HG03460 (cell line): ENCODE results near the gene ADK.
"Not testable (repeated sequence)": the region's sequence is repeated elsewhere in the genome, so short reads cannot be mapped to it uniquely, and the experiment has no call there.

Experiments used
- ATAC-seq: cut with Tn5 transposase; IDR thresholded peaks from one replicate; pipeline ENCODE4 v1.9.1; 2021; ENCODE audit not compliant: unreplicated experiment

ADK gene

GRCh38 chr10:74178042-74178791 is 27.2 kb downstream of the ADK start:
- no peak for ATAC-seq

GRCh38 chr10:74179111-74179710 is 28.2 kb downstream of the ADK start:
- ATAC-seq, result no peak

GRCh38 chr10:74186678-74187077 is 35.7 kb downstream of the ADK start:
- ATAC-seq, result no peak

DNA sequence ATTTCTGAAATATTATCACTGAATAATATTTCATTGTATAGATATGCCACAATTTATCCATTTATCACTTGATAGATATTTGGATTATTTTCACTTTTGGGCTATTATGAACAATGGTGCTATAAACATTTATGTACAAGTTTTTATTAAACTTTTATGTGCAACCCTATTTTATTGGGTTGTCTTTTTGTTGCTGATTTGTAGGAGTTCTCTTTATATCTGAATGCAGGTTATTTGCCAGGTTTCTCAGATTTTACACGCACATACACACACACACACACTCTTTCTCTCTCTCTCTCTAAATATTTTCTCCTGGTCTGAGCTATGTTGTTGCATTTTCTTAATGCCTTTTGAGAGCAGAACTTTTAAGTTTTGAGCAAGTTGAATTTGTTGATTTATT is 36.2 kb downstream of the ADK start:
- no peak for ATAC-seq

DNA sequence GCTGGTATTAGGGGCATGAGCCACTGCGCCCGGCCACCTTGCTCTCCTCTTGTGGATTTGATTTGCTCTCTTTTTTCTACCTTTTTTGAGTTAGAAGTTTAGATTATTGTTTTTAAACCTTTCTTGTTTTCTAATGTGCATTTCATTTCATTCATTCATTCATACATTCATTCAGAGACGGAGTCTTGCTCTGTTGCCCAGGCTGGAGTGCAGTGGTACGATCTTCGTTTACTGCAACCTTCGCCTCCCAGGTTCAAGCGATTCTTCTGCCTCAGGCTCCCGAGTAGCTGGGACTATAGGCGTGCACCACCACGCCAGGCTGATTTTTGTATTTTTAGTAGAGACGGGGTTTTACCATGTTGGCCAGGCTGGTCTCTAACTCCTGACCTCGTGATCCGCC is 37.6 kb downstream of the ADK start:
- not testable (repeated sequence) for ATAC-seq

GRCh38 chr10:74189999-74190421 is 39.0 kb downstream of the ADK start:
- ATAC-seq, result peak; percentile 93

- no peak for ATAC-seq
Measured at GRCh38 chr10:74190494-74190893, 39.5 kb downstream of the ADK start.

DNA sequence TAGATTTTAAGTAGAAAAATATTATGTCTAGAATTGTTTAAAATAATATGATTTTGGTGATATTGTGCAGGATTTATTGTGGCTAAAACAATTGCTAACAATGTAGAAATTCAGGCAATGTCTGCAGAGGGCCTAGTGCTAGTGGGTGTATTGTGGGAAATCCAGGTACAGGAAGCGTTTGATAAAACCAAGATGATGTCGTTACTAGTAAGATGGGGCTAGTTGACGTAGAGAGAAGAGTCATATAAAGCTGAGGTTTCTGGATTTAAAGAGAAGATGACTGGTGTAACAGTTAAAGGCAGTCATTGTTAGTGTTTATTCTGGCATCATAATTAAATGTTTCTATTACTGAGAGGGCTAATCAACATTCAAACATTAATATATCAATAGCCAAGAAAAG is 43.5 kb downstream of the ADK start:
- ATAC-seq, result no peak

- no peak for ATAC-seq
Measured at GRCh38 chr10:74194999-74195398, 44.0 kb downstream of the ADK start.

- ATAC-seq, result no peak
Measured at GRCh38 chr10:74199315-74199714, 48.3 kb downstream of the ADK start.

GRCh38 chr10:74202356-74202755 is 51.3 kb downstream of the ADK start:
- ATAC-seq, result no peak

GRCh38 chr10:74206746-74207145 is 55.7 kb downstream of the ADK start:
- no peak for ATAC-seq

GRCh38 chr10:74207691-74208480 is 56.9 kb downstream of the ADK start:
- no peak for ATAC-seq

GRCh38 chr10:74208997-74209396 is 58.0 kb downstream of the ADK start:
- no peak for ATAC-seq

- ATAC-seq, result no peak
Measured at GRCh38 chr10:74213019-74213418, 62.0 kb downstream of the ADK start.

DNA sequence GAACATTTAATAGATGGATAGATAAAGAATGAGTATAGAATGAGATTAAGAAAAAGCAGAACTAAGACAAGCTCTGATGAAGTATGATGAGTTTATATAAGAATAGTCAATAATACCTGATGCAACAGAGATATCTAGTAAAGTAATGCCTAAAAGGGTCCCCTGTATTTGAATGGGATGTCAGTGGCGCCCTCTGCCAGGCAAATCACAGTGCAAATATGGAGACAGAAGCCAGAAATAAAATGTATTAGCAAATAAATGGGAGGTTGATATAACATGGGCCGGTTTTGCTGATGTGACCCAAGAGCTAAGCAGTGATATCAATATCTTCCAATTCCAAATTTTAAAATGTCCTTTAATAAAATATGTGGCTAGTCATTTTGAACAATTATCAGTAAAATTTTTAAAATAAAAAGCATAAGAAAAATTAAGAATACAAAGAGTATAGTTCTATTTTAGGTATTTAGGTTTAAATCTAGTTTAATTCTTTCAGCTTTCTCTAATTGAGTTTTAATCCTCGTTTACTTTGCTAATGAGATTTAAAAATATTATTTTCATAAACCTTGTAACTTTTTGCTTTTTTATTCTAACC is 62.6 kb downstream of the ADK start:
- no peak for ATAC-seq

DNA sequence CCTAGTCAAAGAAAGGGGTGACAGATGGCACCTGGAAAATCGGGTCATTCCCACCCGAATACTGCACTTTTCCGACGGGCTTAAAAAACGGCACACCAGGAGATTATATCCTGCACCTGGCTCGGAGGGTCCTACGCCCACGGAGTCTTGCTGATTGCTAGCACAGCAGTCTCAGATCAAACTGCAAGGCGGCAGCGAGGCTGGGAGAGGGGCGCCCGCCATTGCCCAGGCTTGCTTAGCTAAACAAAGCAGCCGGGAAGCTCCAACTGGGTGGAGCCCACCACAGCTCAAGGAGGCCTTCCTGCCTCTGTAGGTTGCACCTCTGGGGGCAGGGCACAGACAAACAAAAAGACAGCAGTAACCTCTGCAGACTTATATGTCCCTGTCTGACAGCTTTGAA is 66.1 kb downstream of the ADK start:
- not testable (repeated sequence) for ATAC-seq

- ATAC-seq, result not testable (repeated sequence)
Measured at GRCh38 chr10:74222467-74222866, 71.4 kb downstream of the ADK start.

- no peak for ATAC-seq
Measured at GRCh38 chr10:74223755-74224529, 72.9 kb downstream of the ADK start.

- ATAC-seq, result no peak
Measured at GRCh38 chr10:74227697-74228424, 76.8 kb downstream of the ADK start.
